ENCODE results near the gene PP2D1.
A peak's percentile ranks its signal among the peaks of the same experiment; 100 is the strongest.
"Not testable (repeated sequence)": the region's sequence is repeated elsewhere in the genome, so short reads cannot be mapped to it uniquely, and the experiment has no call there.

PP2D1 gene

DNA sequence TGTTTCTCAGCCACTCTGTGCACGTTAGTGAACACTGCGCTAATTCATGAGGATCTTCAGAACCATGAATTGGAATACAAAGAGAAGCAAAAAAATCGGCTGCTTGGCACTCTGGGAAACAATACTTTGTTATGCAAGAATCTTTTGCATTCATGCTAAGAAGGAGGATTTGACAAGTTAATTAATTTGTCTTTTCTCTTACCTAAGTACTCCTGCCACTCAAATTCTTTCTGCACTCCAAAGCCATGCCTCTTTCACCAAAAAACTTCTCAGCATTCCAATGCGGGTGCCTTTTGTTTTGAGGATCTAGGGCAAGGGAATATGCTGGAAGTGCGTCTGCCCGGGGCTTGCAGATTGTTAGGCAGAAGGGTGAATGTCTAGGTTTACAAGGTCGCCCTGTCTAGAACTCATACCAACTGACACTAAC lies 16.9 kb upstream of the PP2D1 start:
- DNase-seq = no peak
- TF ChIP-seq POLR2A (IDR thresholded peaks at IDR 0.05; ENCODE audit: low read length) (no peak), GATA1 (IDR thresholded peaks at IDR 0.05; ENCODE audit: low read depth, low read length) (no peak)

DNA sequence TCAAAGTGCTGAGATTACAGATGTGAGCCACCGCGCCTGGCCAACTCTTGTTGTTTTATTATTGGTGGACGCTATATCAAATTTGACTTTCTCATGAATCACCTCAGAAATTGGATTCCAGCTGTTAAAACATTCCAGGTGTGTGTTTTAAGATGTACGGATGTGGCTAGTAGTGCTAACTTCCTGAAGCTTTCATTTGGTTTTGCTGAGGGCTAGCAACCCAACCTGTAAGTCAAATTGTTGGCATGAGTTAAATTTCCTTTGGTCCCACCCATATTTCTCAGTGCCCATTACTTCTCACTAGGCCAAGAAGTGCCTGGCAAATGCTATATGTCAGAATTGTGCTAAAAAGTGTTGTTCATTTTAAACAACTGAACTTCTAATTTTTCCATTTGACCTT lies 15.1 kb upstream of the PP2D1 start:
- TF ChIP-seq GATA1 (IDR thresholded peaks at IDR 0.05; ENCODE audit: low read depth, low read length) (no peak), POLR2A (IDR thresholded peaks at IDR 0.05; ENCODE audit: low read length) (no peak)
- no peak for DNase-seq

DNA sequence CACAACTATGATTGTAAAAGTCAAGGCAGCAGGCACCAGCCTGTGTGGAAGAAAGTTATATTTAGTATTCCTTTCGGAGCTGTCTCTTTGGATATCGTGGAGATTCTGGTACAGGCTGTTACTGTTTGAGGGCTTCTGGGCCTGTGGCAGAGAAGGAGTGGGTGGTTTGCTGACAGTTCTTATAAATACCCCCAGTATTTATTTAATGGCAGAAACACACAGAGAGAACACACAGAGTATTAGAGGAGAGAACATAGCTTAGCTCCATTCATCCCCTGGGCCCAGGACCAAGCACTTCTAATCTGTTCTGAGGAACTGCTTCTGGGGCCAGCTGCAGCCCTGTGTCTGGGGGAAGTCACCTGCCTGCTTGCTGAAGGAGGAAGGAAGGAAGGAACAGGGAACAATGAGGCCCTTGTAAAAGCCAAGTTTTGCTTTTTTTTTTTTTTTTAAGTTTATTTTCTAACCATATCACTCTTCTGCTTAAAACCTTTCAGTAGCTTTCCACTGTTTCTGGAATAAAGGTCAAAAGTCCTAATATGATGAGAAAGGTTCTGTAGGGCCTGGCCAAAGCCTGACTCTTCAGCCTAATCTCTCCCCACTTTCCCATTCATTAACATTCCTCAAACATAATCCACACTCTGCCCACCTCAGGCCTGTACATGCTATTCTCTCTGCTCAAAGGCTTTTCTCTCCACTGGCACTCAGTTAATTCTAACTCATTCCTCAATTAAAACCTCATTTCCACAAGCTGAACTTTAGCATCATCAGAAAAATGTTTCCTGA lies 11.8 kb upstream of the PP2D1 start:
- TF ChIP-seq GATA1 (IDR thresholded peaks at IDR 0.05; ENCODE audit: low read depth, low read length) (no peak), POLR2A (IDR thresholded peaks at IDR 0.05; ENCODE audit: low read length) (no peak)
- DNase-seq = peak; percentile 69 to 70

DNA sequence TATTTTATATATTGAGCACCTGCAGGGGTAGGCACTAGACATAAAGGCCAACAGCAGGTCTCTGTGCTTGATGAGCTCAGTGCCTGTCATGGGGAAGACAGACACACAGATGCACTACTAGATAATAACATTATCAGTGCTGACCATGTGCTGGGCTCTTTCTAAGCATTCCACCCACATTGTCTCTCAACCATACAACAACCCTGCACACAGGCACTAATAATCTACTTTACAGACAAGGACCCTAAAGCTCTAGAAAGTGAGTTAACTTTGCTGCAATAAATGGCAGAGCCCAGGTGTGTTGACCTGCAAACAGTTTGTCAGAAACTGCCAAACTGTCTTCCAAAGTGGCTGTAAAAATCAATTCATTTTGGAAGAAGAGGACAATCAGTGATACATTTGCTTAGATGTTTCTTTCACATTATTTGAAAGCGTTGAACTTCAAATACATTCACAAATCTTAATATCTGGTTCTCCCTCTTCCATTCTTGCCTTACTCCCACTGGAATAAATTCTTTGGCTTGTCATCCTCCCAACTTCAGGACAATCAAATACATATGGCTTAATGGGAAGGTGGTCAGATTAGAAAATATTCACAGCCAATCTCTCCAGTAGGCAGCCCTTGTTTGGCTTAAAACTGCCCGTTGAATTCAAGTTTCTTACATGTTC lies 11.0 kb upstream of the PP2D1 start:
- peak; percentile 92 to 98 for DNase-seq
- TF ChIP-seq GATA1 (IDR thresholded peaks at IDR 0.05; ENCODE audit: low read depth, low read length) (peak; percentile 88), POLR2A (IDR thresholded peaks at IDR 0.05; ENCODE audit: low read length) (peak; percentile 75)

DNA sequence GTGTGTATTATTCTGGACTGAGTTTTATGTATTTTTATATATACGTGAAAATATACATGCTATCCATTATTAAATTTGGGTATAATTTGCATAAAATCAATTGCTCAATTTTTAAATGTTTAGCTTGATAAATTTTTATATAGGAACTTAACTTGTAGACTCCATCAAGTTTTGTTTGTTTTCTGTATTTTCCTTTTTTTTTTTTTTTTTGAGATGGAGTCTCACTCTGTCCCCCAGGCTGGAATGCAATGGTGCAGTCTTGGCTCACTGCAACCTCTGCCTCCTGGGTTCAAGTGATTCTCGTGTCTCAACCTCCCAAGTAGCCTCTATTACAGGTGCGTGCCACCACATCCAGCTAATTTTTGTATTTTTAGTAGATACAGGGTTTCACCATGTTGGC lies 4.0 kb upstream of the PP2D1 start:
- not testable (repeated sequence) for DNase-seq

DNA sequence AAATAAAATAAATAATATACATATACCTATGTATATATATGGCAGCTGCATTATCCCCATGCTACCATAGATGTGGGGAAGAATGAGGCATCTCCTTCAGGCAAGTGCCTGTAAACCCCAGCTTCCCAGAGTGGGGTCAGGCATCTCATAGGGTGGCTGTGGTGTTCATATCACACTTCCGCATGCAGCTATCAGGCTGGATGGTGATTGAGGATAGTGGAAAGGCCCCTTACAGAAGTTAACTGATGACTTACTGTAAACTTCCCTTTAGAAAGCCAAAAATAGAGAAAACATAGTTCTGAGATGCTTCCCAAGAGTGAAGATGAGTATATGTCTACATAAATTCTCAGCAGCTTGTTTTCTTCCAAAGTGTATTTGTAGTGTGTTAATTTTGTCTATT lies 3.5 kb upstream of the PP2D1 start:
- no peak for TF ChIP-seq POLR2A (IDR thresholded peaks at IDR 0.05; ENCODE audit: low read length)
- TF ChIP-seq GATA1 (IDR thresholded peaks at IDR 0.05; ENCODE audit: low read depth, low read length) = no peak

DNA sequence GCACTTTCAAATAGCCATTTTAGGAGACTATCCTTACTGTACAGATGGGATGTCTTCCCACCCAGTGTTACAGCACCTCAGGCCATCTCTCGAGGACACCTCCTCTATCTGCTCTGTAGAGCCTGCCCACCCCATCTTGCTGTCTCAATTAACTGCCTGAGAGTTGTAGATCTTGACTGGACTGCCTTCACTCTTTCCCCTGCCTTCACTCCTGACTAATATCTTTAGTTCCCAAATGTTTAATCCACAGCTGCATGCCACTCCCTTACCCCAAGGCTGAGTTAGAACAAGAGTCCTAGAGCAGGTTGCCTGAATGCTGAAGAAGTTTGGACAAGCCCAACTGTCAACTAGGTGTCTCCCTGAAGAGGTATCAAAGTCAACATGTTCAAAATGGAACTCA lies 1.3 kb upstream of the PP2D1 start:
- TF ChIP-seq POLR2A (IDR thresholded peaks at IDR 0.05; ENCODE audit: low read length) = no peak
- TF ChIP-seq GATA1 (IDR thresholded peaks at IDR 0.05; ENCODE audit: low read depth, low read length) = no peak
- peak; percentile 53 to 82 for DNase-seq

More for the DNA sequence above, 3.5 kb upstream of the PP2D1 start:
- peak; percentile 82 to 94 for DNase-seq

DNA sequence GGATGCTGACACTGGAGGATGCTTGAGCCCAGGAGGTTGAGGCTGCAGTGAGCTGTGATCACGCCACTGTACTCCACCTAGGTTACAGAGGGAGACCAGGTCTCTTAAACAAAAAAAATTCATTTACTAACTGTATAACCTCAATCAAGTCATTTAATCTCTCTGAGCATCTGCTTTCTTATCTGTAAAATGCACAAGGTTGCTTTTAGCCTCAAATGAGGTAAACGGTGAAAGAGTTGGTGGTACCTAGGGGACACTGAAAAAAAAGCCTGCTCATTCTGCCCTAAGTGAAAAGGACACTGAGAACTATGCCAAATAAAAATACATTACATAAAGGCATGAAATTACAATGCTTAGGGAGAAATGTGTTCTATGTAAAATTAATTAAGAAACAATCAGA lies 3.4 kb downstream of the PP2D1 start:
- TF ChIP-seq GATA1 (IDR thresholded peaks at IDR 0.05; ENCODE audit: low read depth, low read length) (no peak), POLR2A (IDR thresholded peaks at IDR 0.05; ENCODE audit: low read length) (no peak)
- DNase-seq = peak; percentile 46 to 79

DNA sequence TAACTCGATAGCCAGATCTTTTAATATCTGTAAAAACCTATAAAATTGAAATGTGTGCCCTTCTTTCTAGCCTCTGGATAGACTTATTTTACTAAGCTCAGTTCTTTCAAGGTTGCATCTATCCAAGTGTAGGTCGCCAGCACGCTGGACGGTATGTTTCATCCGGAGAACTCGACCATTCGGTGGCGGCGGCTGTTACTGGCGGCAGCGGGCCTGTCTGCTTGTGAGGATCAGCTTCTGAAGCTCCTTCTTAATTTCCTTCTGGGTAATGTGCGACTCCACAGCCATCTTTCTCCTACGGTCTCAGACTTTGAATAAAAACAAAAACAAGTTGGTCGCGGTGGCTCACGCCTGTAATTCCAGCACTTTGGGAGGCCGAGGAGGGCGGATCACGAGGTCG lies 4.1 kb downstream of the PP2D1 start:
- no peak for DNase-seq
- TF ChIP-seq GATA1 (IDR thresholded peaks at IDR 0.05; ENCODE audit: low read depth, low read length) (no peak), POLR2A (IDR thresholded peaks at IDR 0.05; ENCODE audit: low read length) (no peak)

DNA sequence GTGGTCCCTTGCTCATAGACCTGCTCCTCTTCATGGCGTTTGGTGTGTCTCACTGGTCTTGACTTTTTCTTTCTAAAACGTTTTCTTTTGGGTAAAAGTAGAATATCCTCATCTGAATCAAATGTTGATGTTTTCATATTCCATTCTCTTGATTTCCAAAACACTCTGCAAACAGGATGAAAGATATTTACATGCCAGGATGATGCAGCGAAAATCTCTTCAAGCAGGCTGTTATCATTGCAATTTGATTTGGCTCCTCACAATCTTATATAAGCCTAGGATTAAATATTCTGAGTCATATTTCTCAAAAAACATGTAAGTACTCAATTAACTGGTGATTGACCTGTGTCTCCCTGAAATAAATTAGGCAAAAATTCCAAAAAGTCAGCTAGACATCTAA lies 10.1 kb downstream of the PP2D1 start:
- DNase-seq = peak in 1 of 2 experiments; percentile 22
- TF ChIP-seq POLR2A (IDR thresholded peaks at IDR 0.05; ENCODE audit: low read length) (no peak), GATA1 (IDR thresholded peaks at IDR 0.05; ENCODE audit: low read depth, low read length) (no peak)

DNA sequence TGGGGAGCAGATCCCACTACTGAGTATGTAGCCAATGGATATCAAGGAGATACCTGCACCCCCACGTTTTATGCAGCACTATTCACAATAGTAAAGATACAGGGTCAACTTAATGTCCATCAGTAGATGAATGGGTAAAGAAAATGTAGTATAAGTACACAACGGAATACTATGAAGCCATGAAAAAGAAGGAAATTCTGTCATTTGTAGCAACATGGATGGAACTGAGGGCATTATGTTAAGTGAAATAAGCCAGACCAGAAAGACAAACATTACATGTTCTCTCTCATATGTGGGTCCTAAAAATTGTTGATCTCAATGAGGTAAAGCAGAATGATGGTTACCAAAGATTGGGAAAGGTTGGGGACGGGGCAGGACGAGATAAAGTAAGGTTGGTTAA lies 14.6 kb downstream of the PP2D1 start:
- no peak for DNase-seq
- TF ChIP-seq POLR2A (IDR thresholded peaks at IDR 0.05; ENCODE audit: low read length) (no peak), GATA1 (IDR thresholded peaks at IDR 0.05; ENCODE audit: low read depth, low read length) (no peak)

DNA sequence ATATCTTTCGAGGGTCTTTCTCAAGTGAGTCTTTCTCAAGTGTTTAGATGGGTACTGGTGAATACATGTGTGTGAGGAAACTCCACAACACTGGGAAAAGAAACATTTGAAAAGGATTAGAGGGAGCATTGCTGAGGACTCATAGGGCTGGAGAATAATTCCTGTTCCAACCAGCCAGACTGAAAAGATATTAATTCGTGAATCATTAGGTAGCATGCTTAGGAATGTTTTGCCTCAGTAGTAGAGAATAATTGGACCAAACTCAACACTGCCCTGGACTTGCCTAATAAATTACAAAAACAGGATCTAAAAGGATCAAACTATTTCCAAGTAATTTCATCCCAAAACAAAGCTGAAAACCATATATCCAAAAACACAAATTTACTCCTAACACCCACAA lies 17.3 kb downstream of the PP2D1 start:
- no peak for DNase-seq
- no peak for TF ChIP-seq POLR2A (IDR thresholded peaks at IDR 0.05; ENCODE audit: low read length)
- TF ChIP-seq GATA1 (IDR thresholded peaks at IDR 0.05; ENCODE audit: low read depth, low read length) = no peak

DNA sequence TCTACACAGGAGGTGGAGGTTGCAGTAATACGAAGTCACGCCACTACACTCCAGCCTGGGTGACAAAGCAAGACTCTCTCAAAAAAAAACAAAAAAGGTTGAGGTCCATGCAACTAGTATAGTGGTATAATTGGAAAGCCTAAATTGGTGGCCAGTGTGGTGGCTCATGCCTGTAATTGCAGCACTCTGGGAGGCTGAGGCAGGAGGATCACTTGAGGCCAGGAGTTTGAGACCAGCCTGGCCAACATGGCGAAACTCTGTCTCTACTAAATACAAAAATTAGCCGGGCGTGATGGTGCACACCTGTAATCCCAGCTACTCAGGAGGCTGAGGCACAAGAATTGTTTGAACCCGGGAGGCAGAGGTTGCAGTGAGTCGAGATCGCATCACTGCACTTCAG lies 23.2 kb downstream of the PP2D1 start:
- DNase-seq = not testable (repeated sequence)

DNA sequence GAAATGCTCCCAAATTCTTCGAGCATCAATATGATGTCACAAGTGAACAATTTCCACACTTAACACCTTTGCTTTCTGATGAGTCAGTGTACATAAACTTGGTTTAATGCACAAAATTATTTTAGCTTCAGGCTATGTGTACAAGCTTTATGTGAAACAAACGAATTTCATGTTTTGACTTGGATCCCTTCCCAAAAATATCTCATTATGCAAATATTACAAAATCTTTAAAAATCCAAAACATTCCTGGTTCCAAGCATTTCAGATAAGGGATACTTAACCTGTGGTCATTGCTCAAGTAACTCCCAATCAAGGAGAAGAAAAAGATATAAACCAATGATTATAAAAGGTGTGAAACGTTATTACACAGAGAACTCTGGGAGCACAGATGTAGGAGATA lies 40.0 kb downstream of the PP2D1 start:
- TF ChIP-seq GATA1 (IDR thresholded peaks at IDR 0.05; ENCODE audit: low read depth, low read length) = no peak
- TF ChIP-seq POLR2A (IDR thresholded peaks at IDR 0.05; ENCODE audit: low read length) = no peak

DNA sequence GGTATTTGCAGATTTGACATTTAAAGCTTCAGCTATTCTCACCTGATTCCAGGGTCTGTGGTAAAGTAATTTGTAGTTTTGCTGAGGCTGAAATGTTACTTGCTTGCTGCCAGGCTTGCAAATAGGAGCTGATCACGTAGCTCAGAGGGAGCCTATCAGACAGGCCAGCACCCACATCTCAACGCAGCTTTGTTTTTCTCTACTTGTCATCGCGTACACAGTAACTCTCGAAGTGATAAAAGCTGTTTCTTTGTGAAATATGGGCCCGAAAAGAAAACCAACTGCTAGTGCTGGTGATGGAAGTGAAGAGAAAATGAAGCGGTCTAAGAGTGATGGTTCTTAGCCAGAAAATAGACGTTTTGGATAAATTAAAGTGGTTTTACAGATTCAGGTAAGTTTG lies 41.7 kb downstream of the PP2D1 start:
- TF ChIP-seq GATA1 (IDR thresholded peaks at IDR 0.05; ENCODE audit: low read depth, low read length) (no peak), POLR2A (IDR thresholded peaks at IDR 0.05; ENCODE audit: low read length) (no peak)
- DNase-seq = no peak

More for the DNA sequence above, 40.0 kb downstream of the PP2D1 start:
- no peak for DNase-seq

All from erythroblast (primary cell).